MV-4-11 (cell line): Measurements from ENCODE around the gene WDR89.
"Not testable (repeated sequence)": the region's sequence is repeated elsewhere in the genome, so short reads cannot be mapped to it uniquely, and the experiment has no call there.

Experiments
- DNase-seq: peaks from one replicate; lab custom pipeline; 2025; lab: John Stamatoyannopoulos, UW

Gene WDR89

GRCh38 chr14:63596998-63597658, 44.5 kb downstream of the WDR89 start:
- no peak for DNase-seq

- DNase-seq = no peak
Measured at GRCh38 chr14:63594455-63595372, 47.0 kb downstream of the WDR89 start.

GRCh38 chr14:63583046-63583445, 58.6 kb downstream of the WDR89 start:
- not testable (repeated sequence) for DNase-seq

GRCh38 chr14:63581491-63581890, 60.2 kb downstream of the WDR89 start:
- DNase-seq = no peak

GRCh38 chr14:63578300-63578699, 63.4 kb downstream of the WDR89 start:
- no peak for DNase-seq

- DNase-seq = no peak
Measured at GRCh38 chr14:63573581-63573980, 68.1 kb downstream of the WDR89 start.

GRCh38 chr14:63565448-63565847, 76.2 kb downstream of the WDR89 start:
- no peak for DNase-seq

GRCh38 chr14:63564318-63564717, 77.4 kb downstream of the WDR89 start:
- no peak for DNase-seq

GRCh38 chr14:63563370-63564026, 78.2 kb downstream of the WDR89 start:
- DNase-seq = no peak

GRCh38 chr14:63562405-63562804, 79.3 kb downstream of the WDR89 start:
- no peak for DNase-seq

GRCh38 chr14:63555572-63555971, 86.1 kb downstream of the WDR89 start:
- DNase-seq = no peak

GRCh38 chr14:63551332-63551731, 90.3 kb downstream of the WDR89 start:
- no peak for DNase-seq

GRCh38 chr14:63547798-63548335, 93.8 kb downstream of the WDR89 start:
- no peak for DNase-seq
